Activated naive CD4-positive, alpha-beta T cell treated with anti-CD3 and anti-CD28 coated beads, Interleukin-2, amount 50 U/mL, for 24 hours (primary cell): Measurements from ENCODE around the gene IQSEC1.
A peak's percentile ranks its signal among the peaks of the same experiment; 100 is the strongest.

Source experiments
- H3K27ac Mint-ChIP-seq: one replicate; pipeline ENCODE4 v1.8.0; 2021; ENCODE audit warnings: mild to moderate bottlenecking, mixed read lengths
- H3K27me3 Mint-ChIP-seq: one replicate; pipeline ENCODE4 v1.8.0; 2021; ENCODE audit warnings: mixed read lengths
- H3K36me3 Mint-ChIP-seq: one replicate; pipeline ENCODE4 v1.8.0; 2021; ENCODE audit warnings: mixed read lengths
- H3K4me1 Mint-ChIP-seq: one replicate; pipeline ENCODE4 v1.8.0; 2021; ENCODE audit warnings: mixed read lengths
- H3K4me3 Mint-ChIP-seq: one replicate; pipeline ENCODE4 v1.8.0; 2021; ENCODE audit warnings: mild to moderate bottlenecking, mixed read lengths
- H3K9me3 Mint-ChIP-seq: one replicate; pipeline ENCODE4 v1.8.0; 2021; ENCODE audit warnings: mixed read lengths

IQSEC1 gene

DNA sequence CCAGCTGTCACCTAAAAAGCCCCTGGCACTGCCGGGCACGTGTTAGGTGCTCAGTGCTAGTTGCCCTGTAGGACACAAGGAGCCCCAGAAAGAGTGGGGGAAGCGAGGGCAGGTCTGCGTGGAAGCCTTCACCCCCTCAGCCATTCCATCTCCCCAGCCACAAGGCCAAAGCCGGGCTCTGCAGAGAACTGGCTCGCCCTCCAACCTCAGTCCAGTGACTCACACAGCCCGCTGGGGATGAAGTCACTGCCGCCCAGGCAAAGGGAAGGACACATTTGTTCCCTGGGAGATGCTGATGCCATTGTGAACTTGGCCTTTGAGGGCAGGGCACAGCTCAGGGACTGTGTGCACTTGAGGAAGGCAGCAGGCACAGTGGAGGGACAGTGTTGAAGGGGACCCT, 48.1 kb downstream of the IQSEC1 start:
- H3K4me3 Mint-ChIP-seq: no peak overlapping the region
- H3K9me3 Mint-ChIP-seq: no peaks in the 10 kb centered on the region
- H3K4me1 Mint-ChIP-seq: no peaks in the 10 kb centered on the region
- no peaks in the 10 kb centered on the region for H3K27me3 Mint-ChIP-seq
- no peaks in the 10 kb centered on the region for H3K36me3 Mint-ChIP-seq
- no peak overlapping the region for H3K27ac Mint-ChIP-seq

DNA sequence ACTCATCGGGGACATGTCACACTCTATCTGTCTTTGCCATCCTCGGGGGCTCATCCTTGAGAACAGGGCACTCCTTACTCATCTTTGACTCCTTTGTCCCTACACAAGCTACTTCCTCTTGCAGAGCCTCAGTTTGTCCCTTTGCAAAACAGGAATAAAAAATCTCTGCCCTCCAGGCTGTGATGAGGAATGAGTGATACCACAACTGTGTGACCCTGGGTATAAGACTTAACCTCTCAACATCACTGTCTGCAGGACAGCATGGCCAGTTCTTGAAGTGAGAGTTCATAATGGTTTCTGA, 48.5 kb downstream of the IQSEC1 start:
- no peaks in the 10 kb centered on the region for H3K36me3 Mint-ChIP-seq
- H3K9me3 Mint-ChIP-seq: no peaks in the 10 kb centered on the region
- H3K27ac Mint-ChIP-seq: no peak overlapping the region
- H3K4me3 Mint-ChIP-seq: no peak overlapping the region
- H3K4me1 Mint-ChIP-seq: no peaks in the 10 kb centered on the region
- H3K27me3 Mint-ChIP-seq: no peaks in the 10 kb centered on the region

DNA sequence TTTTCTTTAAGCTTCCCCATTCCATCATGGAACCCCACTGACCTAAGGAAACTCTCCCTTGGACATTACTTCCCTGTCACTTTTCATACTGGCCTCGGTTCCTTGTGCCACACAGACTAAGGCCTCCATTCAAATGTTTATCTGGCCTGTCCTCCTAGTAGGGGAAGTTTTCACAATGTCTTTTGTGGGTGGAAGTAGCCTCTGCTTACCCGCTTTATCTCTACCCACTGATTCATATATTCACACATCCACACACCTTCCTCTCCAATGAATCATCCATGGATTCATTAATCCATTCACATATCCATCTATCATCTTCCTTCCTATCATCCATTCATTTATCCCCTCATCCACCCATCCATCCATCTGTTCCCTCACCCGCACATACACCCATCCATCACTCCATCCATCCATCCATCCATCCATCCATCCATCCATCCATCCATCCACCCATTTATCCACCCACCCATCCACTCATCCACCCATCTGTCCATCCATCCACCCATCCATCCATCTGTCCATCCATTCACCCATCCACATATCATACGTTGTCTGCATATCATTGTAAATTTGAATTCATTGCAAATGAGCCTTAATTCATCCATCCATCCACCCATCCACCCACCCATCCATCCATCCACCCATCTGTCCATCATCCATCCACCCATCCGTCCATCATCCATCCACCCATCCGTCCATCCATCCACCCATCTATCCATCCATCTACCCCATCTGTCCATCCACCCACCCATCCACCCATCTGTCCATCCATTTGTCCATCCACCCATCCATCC, 49.1 kb downstream of the IQSEC1 start:
- Mint-ChIP-seq H3K36me3 (no peaks in the 10 kb centered on the region), H3K4me3 (no peak overlapping the region), H3K27ac (no peak overlapping the region), H3K4me1 (no peaks in the 10 kb centered on the region), H3K27me3 (no peaks in the 10 kb centered on the region), H3K9me3 (no peaks in the 10 kb centered on the region)

DNA sequence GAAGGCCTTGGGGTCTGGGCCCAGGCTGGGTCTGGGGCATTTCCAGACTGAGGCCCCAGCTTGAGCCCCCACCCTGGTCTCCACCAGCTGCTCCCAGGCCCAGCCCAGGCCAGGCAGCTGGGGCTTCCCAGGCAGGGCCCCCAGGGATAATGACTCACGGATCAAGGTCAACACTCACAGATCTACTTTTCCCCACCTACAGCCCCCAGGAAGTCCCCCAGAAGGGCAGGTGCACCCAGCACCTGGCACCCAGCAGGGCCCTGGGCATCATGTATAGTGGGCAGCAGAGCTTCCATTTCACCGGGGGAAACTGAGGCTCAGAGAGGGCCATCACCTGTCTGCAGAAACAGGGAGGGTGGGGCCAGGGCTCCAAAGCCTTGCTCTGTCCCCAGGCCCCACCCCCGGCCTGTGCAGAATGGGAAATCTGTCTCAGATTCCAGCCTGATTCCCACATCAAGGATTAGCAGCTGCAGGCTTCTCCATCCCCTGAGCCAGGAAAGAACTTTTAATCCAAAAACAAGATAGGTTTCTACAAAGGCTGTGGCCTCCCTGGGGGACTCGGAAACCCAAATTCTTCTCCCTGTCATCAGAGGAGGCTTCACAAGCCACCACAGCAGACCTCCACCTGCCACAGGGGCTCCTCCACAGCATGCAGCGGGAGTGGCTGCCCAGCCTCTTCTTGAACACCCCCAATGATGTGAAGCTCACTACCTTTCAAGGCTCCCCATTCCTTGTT, 49.8 kb downstream of the IQSEC1 start:
- H3K27ac Mint-ChIP-seq: no peak overlapping the region
- H3K9me3 Mint-ChIP-seq: no peaks in the 10 kb centered on the region
- no peaks in the 10 kb centered on the region for H3K36me3 Mint-ChIP-seq
- H3K27me3 Mint-ChIP-seq: no peaks in the 10 kb centered on the region
- no peaks in the 10 kb centered on the region for H3K4me1 Mint-ChIP-seq
- H3K4me3 Mint-ChIP-seq: no peak overlapping the region

DNA sequence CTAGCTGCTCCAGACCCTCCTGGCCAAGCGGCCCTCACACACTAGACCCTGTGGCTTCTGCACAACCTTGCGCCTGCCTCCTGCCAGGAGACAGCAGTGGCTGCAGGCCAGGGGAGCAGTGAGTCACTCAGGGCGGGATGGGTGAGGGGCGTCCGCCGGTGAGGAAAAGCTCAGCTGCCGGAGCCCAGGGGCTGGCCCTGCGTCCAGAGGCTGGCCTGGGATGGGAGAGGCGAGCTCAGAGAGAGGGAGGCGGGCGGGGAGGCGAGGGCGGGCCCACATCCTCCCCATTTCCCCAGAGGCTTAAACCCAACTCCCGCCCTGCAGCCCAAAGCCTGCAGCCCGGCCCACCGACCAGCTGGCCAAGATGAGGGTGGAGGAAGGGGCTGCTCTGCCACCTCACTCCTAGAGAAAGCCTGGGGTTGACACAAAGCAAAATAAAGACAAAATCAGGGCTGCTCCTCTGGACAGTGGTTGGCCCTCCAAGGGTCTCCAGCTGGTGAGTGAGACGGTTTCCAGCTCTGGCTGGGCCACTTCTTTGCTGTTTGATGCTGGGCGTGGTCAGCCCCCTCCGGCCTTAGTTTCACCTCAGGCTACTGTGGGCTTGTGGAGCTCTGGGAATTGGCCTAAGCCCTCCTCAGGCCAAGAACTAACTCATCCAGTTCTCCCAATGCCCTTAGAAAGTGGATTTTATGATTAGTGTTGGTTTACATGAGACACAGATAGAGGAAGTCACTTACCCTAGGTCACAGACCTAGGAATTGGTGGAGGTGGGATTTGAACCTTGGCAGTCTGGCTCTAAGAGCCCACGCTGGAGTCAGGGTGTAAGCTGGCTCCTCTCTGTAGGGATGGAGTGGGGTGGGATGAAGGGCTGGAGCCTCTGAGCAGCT, 50.6 kb downstream of the IQSEC1 start:
- H3K27me3 Mint-ChIP-seq: no peaks in the 10 kb centered on the region
- no peaks in the 10 kb centered on the region for H3K9me3 Mint-ChIP-seq
- no peak overlapping the region for H3K27ac Mint-ChIP-seq
- H3K36me3 Mint-ChIP-seq: no peaks in the 10 kb centered on the region
- H3K4me1 Mint-ChIP-seq: no peaks in the 10 kb centered on the region
- no peak overlapping the region for H3K4me3 Mint-ChIP-seq

DNA sequence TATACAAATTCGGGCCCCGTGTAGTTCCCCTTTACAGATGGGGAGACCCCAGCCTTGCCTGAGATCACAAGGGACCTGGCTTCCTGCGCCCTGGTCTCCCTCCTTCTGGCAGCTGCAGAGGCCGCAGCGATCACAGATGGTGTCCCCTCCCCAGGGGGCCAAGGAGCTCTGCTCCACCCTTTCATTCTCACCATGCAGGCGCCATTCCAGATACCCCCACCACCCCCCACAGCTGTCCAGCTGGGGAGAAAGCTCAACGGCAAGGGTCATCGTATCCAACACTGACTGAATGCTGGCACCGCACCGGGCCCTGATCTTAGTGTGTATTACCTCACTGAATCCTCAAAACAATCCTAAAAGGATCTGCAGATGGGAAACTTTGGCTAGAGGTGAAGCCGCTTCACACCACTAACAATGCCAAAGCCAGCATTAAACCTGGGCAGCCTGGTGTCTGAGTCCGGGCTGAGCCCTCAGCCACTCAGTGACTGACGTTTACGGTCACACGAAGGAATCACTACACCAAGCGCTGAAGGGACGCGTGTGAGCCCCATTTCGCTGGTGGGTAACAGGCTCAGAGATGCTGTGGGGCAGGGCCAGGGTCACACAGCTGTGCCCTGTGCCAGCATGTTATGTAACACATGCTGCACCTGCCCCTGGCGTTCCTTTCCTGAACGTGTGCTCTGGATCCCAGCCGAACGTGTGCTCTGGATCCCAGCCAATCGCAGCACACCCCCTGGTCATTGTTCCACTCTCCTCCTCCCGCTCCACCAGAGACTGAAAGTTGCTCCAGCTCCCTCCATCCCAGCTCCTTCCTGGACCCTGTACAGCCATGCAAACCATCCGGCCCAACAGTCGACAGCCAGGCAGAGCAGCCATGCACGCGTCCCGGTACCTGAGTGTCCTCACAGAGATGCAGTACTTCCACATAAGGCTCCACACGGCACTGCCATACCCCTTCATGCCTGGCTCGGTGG, 51.8 kb downstream of the IQSEC1 start:
- no peak overlapping the region for H3K27ac Mint-ChIP-seq
- H3K36me3 Mint-ChIP-seq: no peaks in the 10 kb centered on the region
- H3K4me1 Mint-ChIP-seq: peaks cover 11% of the 10 kb centered on the region
- no peak overlapping the region for H3K4me3 Mint-ChIP-seq
- H3K9me3 Mint-ChIP-seq: no peaks in the 10 kb centered on the region
- H3K27me3 Mint-ChIP-seq: no peaks in the 10 kb centered on the region

DNA sequence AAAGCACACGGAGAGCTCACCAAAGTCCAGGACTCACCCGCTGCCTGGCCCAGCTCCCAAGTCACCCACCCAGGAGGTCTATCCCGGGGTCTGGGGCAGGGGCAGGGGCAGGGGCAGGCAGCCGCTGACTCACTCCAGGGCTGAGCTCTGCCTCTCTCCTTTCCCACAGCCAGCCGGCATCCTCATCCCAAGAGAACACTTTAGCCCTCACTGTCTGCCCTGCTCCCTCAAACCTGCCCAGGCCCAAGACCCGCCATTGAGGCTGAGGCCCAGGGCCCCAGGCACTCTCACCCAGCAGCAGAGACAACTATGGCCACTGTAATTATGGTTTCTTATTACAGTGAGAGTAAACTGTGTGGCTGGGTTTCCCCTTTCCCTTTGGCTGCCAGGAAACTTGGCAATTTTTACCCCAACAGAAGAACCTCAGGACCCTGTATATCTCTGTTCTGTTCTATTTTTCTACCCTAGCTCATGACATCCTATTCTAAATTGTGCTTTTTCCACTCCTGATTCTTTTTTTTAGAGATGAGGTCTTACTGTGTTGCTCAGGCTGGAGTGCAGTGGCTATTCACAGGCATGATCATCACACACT, 53.0 kb downstream of the IQSEC1 start:
- Mint-ChIP-seq H3K27me3 (no peaks in the 10 kb centered on the region), H3K36me3 (no peaks in the 10 kb centered on the region), H3K4me1 (peaks cover 16% of the 10 kb centered on the region), H3K4me3 (no peak overlapping the region), H3K9me3 (no peaks in the 10 kb centered on the region), H3K27ac (no peak overlapping the region)

DNA sequence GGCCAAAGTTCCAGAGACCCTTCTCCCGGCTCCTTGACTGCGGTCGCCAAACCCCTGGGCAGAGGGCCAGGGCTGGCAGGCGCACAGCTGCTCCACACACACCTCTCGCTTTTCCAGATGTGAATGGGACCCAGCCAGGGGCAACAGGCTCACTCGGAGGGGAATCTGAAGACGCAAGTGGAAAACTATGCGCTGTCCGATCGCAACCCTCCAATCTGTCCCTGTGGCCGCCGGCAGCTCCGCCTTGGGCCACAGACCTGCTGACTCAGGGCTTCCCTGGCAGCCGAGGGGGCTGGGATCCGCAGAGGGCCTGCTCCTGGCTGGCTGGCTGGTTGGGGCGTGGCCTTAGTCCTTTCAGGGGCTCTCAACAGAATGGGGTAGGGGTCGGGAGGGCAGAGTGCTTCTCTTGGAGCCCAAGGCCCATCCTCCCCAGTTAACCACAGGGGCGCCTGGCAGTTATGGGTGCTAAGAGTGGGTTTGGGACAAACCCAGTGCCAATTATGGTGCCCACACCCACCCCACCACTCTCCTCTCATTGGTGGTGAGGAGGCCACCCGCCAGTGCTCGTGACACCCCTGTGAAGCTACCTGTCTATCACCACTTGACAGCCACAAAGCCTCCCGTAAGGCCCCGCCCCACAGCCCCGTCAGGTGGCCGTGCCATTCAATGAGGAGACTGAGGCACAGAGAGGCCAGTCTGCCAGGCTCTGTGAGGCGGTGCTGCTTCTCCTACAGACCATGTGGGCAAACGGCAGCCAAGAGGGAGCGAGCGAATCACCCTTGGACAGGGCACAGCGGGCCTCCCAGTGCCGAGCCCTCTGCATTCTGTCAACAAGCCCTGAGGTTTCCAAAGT, 53.8 kb downstream of the IQSEC1 start:
- Mint-ChIP-seq H3K27ac (no peak overlapping the region), H3K9me3 (no peaks in the 10 kb centered on the region), H3K27me3 (no peaks in the 10 kb centered on the region), H3K4me1 (peaks cover 22% of the 10 kb centered on the region), H3K36me3 (no peaks in the 10 kb centered on the region), H3K4me3 (no peak overlapping the region)

DNA sequence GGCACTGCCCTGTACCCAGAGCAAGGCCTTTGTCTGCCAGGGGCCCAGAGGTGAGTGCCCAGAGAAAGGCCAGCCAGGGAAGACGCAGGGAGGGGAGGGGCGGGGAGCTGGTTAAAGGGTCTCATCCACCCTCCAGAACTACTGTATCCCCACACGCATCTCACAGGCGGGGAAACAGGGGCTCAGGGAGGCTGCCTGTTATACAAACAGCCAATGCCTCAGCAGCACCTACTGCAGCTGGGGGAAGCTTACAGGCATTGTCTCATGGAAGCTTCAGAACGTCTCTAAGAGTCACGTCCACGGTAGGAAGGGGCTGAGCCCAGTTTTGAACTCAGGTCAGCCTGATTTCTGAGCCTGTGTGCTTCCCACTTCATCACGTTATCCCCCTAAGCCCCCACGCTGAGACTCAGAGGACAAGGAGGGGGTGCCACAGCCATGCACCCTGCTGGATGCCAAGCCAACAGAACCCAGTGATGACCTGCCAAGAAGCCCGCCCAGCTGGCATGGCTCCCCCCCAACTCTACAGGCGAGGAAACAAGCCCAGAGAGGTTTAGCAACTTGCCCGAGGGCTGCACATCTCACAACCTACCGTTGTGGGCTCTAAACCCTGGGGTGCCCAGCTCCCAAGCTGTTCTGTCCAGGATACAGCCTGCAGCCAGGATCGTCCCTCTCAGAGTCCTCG, 54.5 kb downstream of the IQSEC1 start:
- H3K36me3 Mint-ChIP-seq: no peaks in the 10 kb centered on the region
- no peak overlapping the region for H3K27ac Mint-ChIP-seq
- peaks cover 28% of the 10 kb centered on the region for H3K4me1 Mint-ChIP-seq
- no peaks in the 10 kb centered on the region for H3K9me3 Mint-ChIP-seq
- H3K27me3 Mint-ChIP-seq: no peaks in the 10 kb centered on the region
- H3K4me3 Mint-ChIP-seq: no peak overlapping the region

DNA sequence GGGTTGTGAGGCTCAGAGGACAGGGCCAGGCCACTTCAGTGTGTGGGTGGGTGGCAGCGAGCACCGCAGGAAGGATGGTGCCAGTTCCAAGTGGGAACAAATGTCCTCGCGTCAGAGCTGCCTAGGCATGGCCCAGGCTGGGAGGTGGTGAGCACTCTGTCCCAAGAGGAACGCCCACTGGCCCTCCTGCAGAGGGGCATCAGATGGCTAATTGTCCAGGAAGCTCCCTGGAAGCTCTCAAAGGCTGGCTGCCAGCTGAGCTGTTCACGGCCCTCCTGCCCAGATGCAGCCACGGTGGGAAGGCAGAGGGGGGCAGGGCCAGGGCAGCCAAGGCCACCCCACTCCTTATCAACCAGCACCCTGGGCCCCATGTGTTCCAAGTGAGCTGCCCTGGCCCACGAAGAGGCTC, 55.2 kb downstream of the IQSEC1 start:
- Mint-ChIP-seq H3K27me3 (no peaks in the 10 kb centered on the region), H3K9me3 (no peaks in the 10 kb centered on the region), H3K36me3 (no peaks in the 10 kb centered on the region), H3K4me3 (no peak overlapping the region), H3K27ac (no peak overlapping the region), H3K4me1 (peaks cover 34% of the 10 kb centered on the region)

DNA sequence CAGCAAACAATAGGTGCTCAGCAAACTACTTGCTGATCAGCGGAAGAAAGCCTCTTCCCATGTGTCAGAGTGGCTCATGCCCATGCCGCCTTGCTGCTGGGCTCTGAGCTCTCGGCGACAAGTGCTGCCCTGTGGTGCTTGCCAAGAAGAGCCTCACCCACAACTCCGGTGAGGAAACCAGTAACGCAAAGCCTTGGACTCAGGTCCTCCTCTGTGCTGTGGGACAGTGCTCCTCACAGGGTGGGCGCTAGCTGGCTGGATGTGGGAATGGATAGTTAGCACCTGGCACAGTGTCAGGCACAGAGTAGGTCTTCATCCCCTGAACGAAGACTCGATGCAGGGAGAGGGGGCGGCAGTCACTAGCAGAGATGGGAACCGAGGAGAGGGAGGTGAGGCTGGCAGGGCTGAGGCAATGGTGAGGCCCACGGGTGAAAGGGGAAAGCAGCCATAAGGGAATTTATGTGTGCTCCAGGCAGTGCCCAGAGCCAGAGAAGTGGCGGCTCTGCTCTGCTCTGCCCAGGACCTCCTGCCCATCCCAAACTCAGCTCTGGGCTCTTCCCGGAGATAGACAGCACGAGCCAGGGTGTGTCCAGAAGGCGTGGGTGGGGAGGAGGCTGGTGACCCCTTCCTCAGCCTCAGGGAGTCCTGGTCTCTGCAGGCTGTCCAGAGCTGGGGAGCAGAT, 55.7 kb downstream of the IQSEC1 start:
- Mint-ChIP-seq H3K4me1 (peaks cover 40% of the 10 kb centered on the region), H3K4me3 (peak overlapping the region; percentile 83), H3K36me3 (no peaks in the 10 kb centered on the region), H3K27me3 (no peaks in the 10 kb centered on the region), H3K27ac (peak overlapping the region; percentile 94), H3K9me3 (no peaks in the 10 kb centered on the region)

DNA sequence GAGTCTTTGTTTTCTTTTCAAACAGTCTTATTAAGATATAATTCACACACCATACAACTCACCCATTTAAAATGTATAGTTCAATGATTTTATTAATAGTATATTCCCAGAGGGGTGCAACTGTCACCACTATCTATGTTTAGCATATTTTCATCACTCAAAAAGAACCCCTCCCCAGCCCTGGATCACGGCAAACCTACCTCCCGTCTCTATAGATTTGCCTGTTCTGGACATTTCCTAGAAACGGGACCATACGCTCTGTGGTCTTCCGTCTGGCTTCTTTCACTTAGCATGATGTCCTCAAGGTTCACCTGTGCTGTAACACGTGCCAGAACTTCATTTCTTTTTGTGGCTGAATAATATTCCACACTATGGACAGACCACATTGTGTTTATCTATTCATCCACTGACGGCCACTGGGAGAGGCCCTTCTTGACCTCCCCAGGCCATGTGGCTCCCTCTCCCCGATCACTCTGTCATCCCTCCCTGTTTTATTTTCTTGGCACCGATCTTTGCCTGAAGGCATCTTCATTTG, 56.4 kb downstream of the IQSEC1 start:
- no peaks in the 10 kb centered on the region for H3K27me3 Mint-ChIP-seq
- no peaks in the 10 kb centered on the region for H3K36me3 Mint-ChIP-seq
- H3K27ac Mint-ChIP-seq: peak overlapping the region; percentile 94
- H3K4me3 Mint-ChIP-seq: peak overlapping the region; percentile 83
- no peaks in the 10 kb centered on the region for H3K9me3 Mint-ChIP-seq
- peaks cover 47% of the 10 kb centered on the region for H3K4me1 Mint-ChIP-seq
